HG02884 (cell line): Measurements from ENCODE around the gene UGT2B15.
A peak's percentile ranks its signal among the peaks of the same experiment; 100 is the strongest.

Experiments used
- ATAC-seq: cut with Tn5 transposase; IDR thresholded peaks from one replicate; pipeline ENCODE4 v1.9.1; 2021; ENCODE audit warnings: mild to moderate bottlenecking, moderate library complexity; ENCODE audit not compliant: unreplicated experiment

UGT2B15 gene

GRCh38 chr4:68656445-68656973 is 13.9 kb downstream of the UGT2B15 start:
- peak; percentile 37 for ATAC-seq

GRCh38 chr4:68655764-68656444 is 14.5 kb downstream of the UGT2B15 start:
- ATAC-seq, result no peak

GRCh38 chr4:68654946-68655721 is 15.3 kb downstream of the UGT2B15 start:
- ATAC-seq, result no peak

GRCh38 chr4:68651932-68652331 is 18.5 kb downstream of the UGT2B15 start:
- no peak for ATAC-seq

GRCh38 chr4:68630371-68630770 is 40.1 kb downstream of the UGT2B15 start:
- no peak for ATAC-seq

- ATAC-seq, result peak; percentile 66
Measured at GRCh38 chr4:68622731-68623130, 47.7 kb downstream of the UGT2B15 start.

- ATAC-seq, result peak; percentile 74
Measured at GRCh38 chr4:68617003-68617698, 53.3 kb downstream of the UGT2B15 start.

- no peak for ATAC-seq
Measured at GRCh38 chr4:68615699-68616422, 54.6 kb downstream of the UGT2B15 start.

GRCh38 chr4:68613752-68614151 is 56.7 kb downstream of the UGT2B15 start:
- ATAC-seq, result no peak

GRCh38 chr4:68606240-68606639 is 64.2 kb downstream of the UGT2B15 start:
- ATAC-seq, result no peak

- ATAC-seq, result no peak
Measured at GRCh38 chr4:68599150-68599549, 71.3 kb downstream of the UGT2B15 start.

- no peak for ATAC-seq
Measured at GRCh38 chr4:68597482-68597881, 73.0 kb downstream of the UGT2B15 start.
